GM23338 (cell line): Measurements from ENCODE around the gene NET1.

Experiments
- CREB1 ChIP-seq: fragments of 250-450 bp; sonication (Bioruptor Pico); IDR thresholded peaks from 2 replicates; pipeline ENCODE4 v1.5.0; 2020; ENCODE audit warnings: low read depth, mild to moderate bottlenecking, moderate library complexity
- CTCF ChIP-seq, 2 experiments: fragments of 200-600 bp in 1 of 2; sonication (generic) in 1 of 2; conservative IDR thresholded peaks; 2 replicates each; pipeline versions ENCODE4 v1.5.1 to v1.6.1; 2016 to 2017; ENCODE audit warnings: antibody characterized with exemption in 2 of 2, low read depth in 2 of 2, mild to moderate bottlenecking in 2 of 2, moderate library complexity in 1 of 2
- REST ChIP-seq: IDR thresholded peaks from one replicate; pipeline ENCODE4 v1.6.1; 2018; ENCODE audit warnings: antibody characterized with exemption; ENCODE audit not compliant: unreplicated experiment

- peak; percentile 37; the same call in 1 of the 2 replicates for TF ChIP-seq CREB1 (CRISPR knock-in tag)
- no peak for TF ChIP-seq REST
- no peak for TF ChIP-seq CTCF (conservative IDR thresholded peaks at IDR 0.05; ENCODE audit: low read depth in 2 of 2)
Measured at GRCh38 chr10:5466451-5467206, 54.3 kb downstream of the NET1 start.
